ENCODE results near the gene ENGASE.

ENGASE gene

GRCh38 chr17:79113699-79114457 is 39.3 kb downstream of the ENGASE start:
- Histone ChIP-seq H3K4me3 (ENCODE audit: low read depth in 1 of 2, low read length in 2 of 2) (no peak overlapping the region), H3K9me3 (ENCODE audit: control insufficient read depth in 1 of 2, low read length in 2 of 2) (no peaks in the 10 kb centered on the region), H3K27me3 (ENCODE audit: control insufficient read depth in 1 of 2, insufficient read depth in 2 of 2, low read length in 2 of 2) (peaks cover 7 to 27% of the 10 kb centered on the region in 2 donors), H3K4me1 (ENCODE audit: control insufficient read depth in 1 of 2, insufficient read depth in 2 of 2, low read length in 2 of 2) (peaks cover 8 to 11% of the 10 kb centered on the region in 2 donors), H3K9ac (ENCODE audit: low read depth in 1 of 2, low read length in 2 of 2) (no peak overlapping the region), H3K36me3 (ENCODE audit: control insufficient read depth in 1 of 2, insufficient read depth in 2 of 2, low read length in 2 of 2) (no peaks in the 10 kb centered on the region), H3K27ac (ENCODE audit: low read depth, low read length) (no peak overlapping the region)

GRCh38 chr17:79114458-79115301 is 40.1 kb downstream of the ENGASE start:
- Histone ChIP-seq H3K4me3 (ENCODE audit: low read depth in 1 of 2, low read length in 2 of 2) (no peak overlapping the region), H3K9ac (ENCODE audit: low read depth in 1 of 2, low read length in 2 of 2) (no peak overlapping the region), H3K27ac (ENCODE audit: low read depth, low read length) (no peak overlapping the region), H3K4me1 (ENCODE audit: control insufficient read depth in 1 of 2, insufficient read depth in 2 of 2, low read length in 2 of 2) (peaks cover 8 to 11% of the 10 kb centered on the region in 2 donors), H3K9me3 (ENCODE audit: control insufficient read depth in 1 of 2, low read length in 2 of 2) (no peaks in the 10 kb centered on the region), H3K36me3 (ENCODE audit: control insufficient read depth in 1 of 2, insufficient read depth in 2 of 2, low read length in 2 of 2) (no peaks in the 10 kb centered on the region), H3K27me3 (ENCODE audit: control insufficient read depth in 1 of 2, insufficient read depth in 2 of 2, low read length in 2 of 2) (peaks cover 7 to 35% of the 10 kb centered on the region in 2 donors)

GRCh38 chr17:79115487-79115886 is 40.9 kb downstream of the ENGASE start:
- Histone ChIP-seq H3K9me3 (ENCODE audit: control insufficient read depth in 1 of 2, low read length in 2 of 2) (no peaks in the 10 kb centered on the region), H3K27me3 (ENCODE audit: control insufficient read depth in 1 of 2, insufficient read depth in 2 of 2, low read length in 2 of 2) (peaks cover 7 to 33% of the 10 kb centered on the region in 2 donors), H3K36me3 (ENCODE audit: control insufficient read depth in 1 of 2, insufficient read depth in 2 of 2, low read length in 2 of 2) (no peaks in the 10 kb centered on the region), H3K4me1 (ENCODE audit: control insufficient read depth in 1 of 2, insufficient read depth in 2 of 2, low read length in 2 of 2) (peaks cover 8 to 11% of the 10 kb centered on the region in 2 donors), H3K4me3 (ENCODE audit: low read depth in 1 of 2, low read length in 2 of 2) (no peak overlapping the region), H3K27ac (ENCODE audit: low read depth, low read length) (no peak overlapping the region), H3K9ac (ENCODE audit: low read depth in 1 of 2, low read length in 2 of 2) (no peak overlapping the region)

- Histone ChIP-seq H3K4me1 (ENCODE audit: control insufficient read depth in 1 of 2, insufficient read depth in 2 of 2, low read length in 2 of 2) (peaks cover 8 to 11% of the 10 kb centered on the region in 2 donors), H3K36me3 (ENCODE audit: control insufficient read depth in 1 of 2, insufficient read depth in 2 of 2, low read length in 2 of 2) (no peaks in the 10 kb centered on the region), H3K4me3 (ENCODE audit: low read depth in 1 of 2, low read length in 2 of 2) (no peak overlapping the region), H3K27ac (ENCODE audit: low read depth, low read length) (no peak overlapping the region), H3K9me3 (ENCODE audit: control insufficient read depth in 1 of 2, low read length in 2 of 2) (no peaks in the 10 kb centered on the region), H3K9ac (ENCODE audit: low read depth in 1 of 2, low read length in 2 of 2) (no peak overlapping the region), H3K27me3 (ENCODE audit: control insufficient read depth in 1 of 2, insufficient read depth in 2 of 2, low read length in 2 of 2) (peaks cover 7 to 34% of the 10 kb centered on the region in 2 donors)
These were observed 42.1 kb downstream of the ENGASE start for GRCh38 chr17:79116575-79117368.

- H3K4me3 ChIP-seq (ENCODE audit: low read depth in 1 of 2, low read length in 2 of 2): no peak overlapping the region
- H3K4me1 ChIP-seq (ENCODE audit: control insufficient read depth in 1 of 2, insufficient read depth in 2 of 2, low read length in 2 of 2): peaks cover 8 to 11% of the 10 kb centered on the region in 2 donors
These were observed 43.4 kb downstream of the ENGASE start for GRCh38 chr17:79117905-79118487.

GRCh38 chr17:79118924-79119323 is 44.3 kb downstream of the ENGASE start:
- Histone ChIP-seq H3K4me1 (ENCODE audit: control insufficient read depth in 1 of 2, insufficient read depth in 2 of 2, low read length in 2 of 2) (peaks cover 8 to 11% of the 10 kb centered on the region in 2 donors), H3K27ac (ENCODE audit: low read depth, low read length) (no peak overlapping the region), H3K4me3 (ENCODE audit: low read depth in 1 of 2, low read length in 2 of 2) (no peak overlapping the region), H3K9ac (ENCODE audit: low read depth in 1 of 2, low read length in 2 of 2) (no peak overlapping the region), H3K27me3 (ENCODE audit: control insufficient read depth in 1 of 2, insufficient read depth in 2 of 2, low read length in 2 of 2) (peaks cover 0 to 25% of the 10 kb centered on the region in 2 donors), H3K9me3 (ENCODE audit: control insufficient read depth in 1 of 2, low read length in 2 of 2) (no peaks in the 10 kb centered on the region), H3K36me3 (ENCODE audit: control insufficient read depth in 1 of 2, insufficient read depth in 2 of 2, low read length in 2 of 2) (no peaks in the 10 kb centered on the region)

More at GRCh38 chr17:79117905-79118487, 43.4 kb downstream of the ENGASE start:
- no peak overlapping the region for H3K9ac ChIP-seq (ENCODE audit: low read depth in 1 of 2, low read length in 2 of 2)
- H3K27ac ChIP-seq (ENCODE audit: low read depth, low read length): no peak overlapping the region
- no peaks in the 10 kb centered on the region for H3K9me3 ChIP-seq (ENCODE audit: control insufficient read depth in 1 of 2, low read length in 2 of 2)
- H3K27me3 ChIP-seq (ENCODE audit: control insufficient read depth in 1 of 2, insufficient read depth in 2 of 2, low read length in 2 of 2): peaks cover 7 to 32% of the 10 kb centered on the region in 2 donors
- no peaks in the 10 kb centered on the region for H3K36me3 ChIP-seq (ENCODE audit: control insufficient read depth in 1 of 2, insufficient read depth in 2 of 2, low read length in 2 of 2)

GRCh38 chr17:79120259-79120658 is 45.6 kb downstream of the ENGASE start:
- Histone ChIP-seq H3K27me3 (ENCODE audit: control insufficient read depth in 1 of 2, insufficient read depth in 2 of 2, low read length in 2 of 2) (peaks cover 0 to 25% of the 10 kb centered on the region in 2 donors), H3K9me3 (ENCODE audit: control insufficient read depth in 1 of 2, low read length in 2 of 2) (no peaks in the 10 kb centered on the region), H3K36me3 (ENCODE audit: control insufficient read depth in 1 of 2, insufficient read depth in 2 of 2, low read length in 2 of 2) (no peaks in the 10 kb centered on the region), H3K4me3 (ENCODE audit: low read depth in 1 of 2, low read length in 2 of 2) (no peak overlapping the region), H3K4me1 (ENCODE audit: control insufficient read depth in 1 of 2, insufficient read depth in 2 of 2, low read length in 2 of 2) (no peaks in the 10 kb centered on the region), H3K9ac (ENCODE audit: low read depth in 1 of 2, low read length in 2 of 2) (no peak overlapping the region), H3K27ac (ENCODE audit: low read depth, low read length) (no peak overlapping the region)

- Histone ChIP-seq H3K4me3 (ENCODE audit: low read depth in 1 of 2, low read length in 2 of 2) (no peak overlapping the region), H3K36me3 (ENCODE audit: control insufficient read depth in 1 of 2, insufficient read depth in 2 of 2, low read length in 2 of 2) (no peaks in the 10 kb centered on the region), H3K9me3 (ENCODE audit: control insufficient read depth in 1 of 2, low read length in 2 of 2) (no peaks in the 10 kb centered on the region), H3K27ac (ENCODE audit: low read depth, low read length) (no peak overlapping the region), H3K4me1 (ENCODE audit: control insufficient read depth in 1 of 2, insufficient read depth in 2 of 2, low read length in 2 of 2) (no peaks in the 10 kb centered on the region), H3K9ac (ENCODE audit: low read depth in 1 of 2, low read length in 2 of 2) (no peak overlapping the region), H3K27me3 (ENCODE audit: control insufficient read depth in 1 of 2, insufficient read depth in 2 of 2, low read length in 2 of 2) (peaks cover 16 to 32% of the 10 kb centered on the region in 2 donors)
These were observed 49.4 kb downstream of the ENGASE start for GRCh38 chr17:79123988-79124387.

- H3K27ac ChIP-seq (ENCODE audit: low read depth, low read length): no peak overlapping the region
- no peaks in the 10 kb centered on the region for H3K36me3 ChIP-seq (ENCODE audit: control insufficient read depth in 1 of 2, insufficient read depth in 2 of 2, low read length in 2 of 2)
- no peak overlapping the region for H3K4me3 ChIP-seq (ENCODE audit: low read depth in 1 of 2, low read length in 2 of 2)
- peaks cover 16 to 25% of the 10 kb centered on the region in 2 donors for H3K27me3 ChIP-seq (ENCODE audit: control insufficient read depth in 1 of 2, insufficient read depth in 2 of 2, low read length in 2 of 2)
- no peaks in the 10 kb centered on the region for H3K4me1 ChIP-seq (ENCODE audit: control insufficient read depth in 1 of 2, insufficient read depth in 2 of 2, low read length in 2 of 2)
- no peaks in the 10 kb centered on the region for H3K9me3 ChIP-seq (ENCODE audit: control insufficient read depth in 1 of 2, low read length in 2 of 2)
- no peak overlapping the region for H3K9ac ChIP-seq (ENCODE audit: low read depth in 1 of 2, low read length in 2 of 2)
These were observed 50.0 kb downstream of the ENGASE start for GRCh38 chr17:79124513-79125209.

Measured in duodenal mucosa (tissue), 2 donors.